ENCODE results near the gene ENAH.
"Not testable (repeated sequence)": the region's sequence is repeated elsewhere in the genome, so short reads cannot be mapped to it uniquely, and the experiment has no call there.

The ENAH gene

GRCh38 chr1:225525377-225525776, 127.5 kb downstream of the ENAH start:
- no peak for DNase-seq (ENCODE audit: low spot score)

GRCh38 chr1:225524570-225524969, 128.4 kb downstream of the ENAH start:
- no peak for DNase-seq (ENCODE audit: low spot score)

GRCh38 chr1:225523263-225523950, 129.5 kb downstream of the ENAH start:
- DNase-seq (ENCODE audit: low spot score): no peak

GRCh38 chr1:225522588-225523262, 130.2 kb downstream of the ENAH start:
- DNase-seq (ENCODE audit: low spot score): no peak

GRCh38 chr1:225520587-225521227, 132.2 kb downstream of the ENAH start:
- no peak for DNase-seq (ENCODE audit: low spot score)

GRCh38 chr1:225519166-225519863, 133.6 kb downstream of the ENAH start:
- no peak for DNase-seq (ENCODE audit: low spot score)

GRCh38 chr1:225517697-225518096, 135.2 kb downstream of the ENAH start:
- DNase-seq (ENCODE audit: low spot score): no peak

GRCh38 chr1:225517221-225517620, 135.7 kb downstream of the ENAH start:
- no peak for DNase-seq (ENCODE audit: low spot score)

GRCh38 chr1:225514671-225515081, 138.2 kb downstream of the ENAH start:
- DNase-seq (ENCODE audit: low spot score): no peak

- DNase-seq (ENCODE audit: low spot score): not testable (repeated sequence)
These were observed 139.3 kb downstream of the ENAH start for GRCh38 chr1:225513576-225513975.

GRCh38 chr1:225511828-225512381, 141.0 kb downstream of the ENAH start:
- no peak for DNase-seq (ENCODE audit: low spot score)

GRCh38 chr1:225510740-225511139, 142.2 kb downstream of the ENAH start:
- DNase-seq (ENCODE audit: low spot score): not testable (repeated sequence)

GRCh38 chr1:225509770-225510169, 143.2 kb downstream of the ENAH start:
- no peak for DNase-seq (ENCODE audit: low spot score)

- no peak for DNase-seq (ENCODE audit: low spot score)
These were observed 143.6 kb downstream of the ENAH start for GRCh38 chr1:225509376-225509707.

- no peak for DNase-seq (ENCODE audit: low spot score)
These were observed 144.2 kb downstream of the ENAH start for GRCh38 chr1:225508538-225509375.

- DNase-seq (ENCODE audit: low spot score): no peak
These were observed 146.2 kb downstream of the ENAH start for GRCh38 chr1:225506727-225507126.

GRCh38 chr1:225504776-225505175, 148.1 kb downstream of the ENAH start:
- no peak for DNase-seq (ENCODE audit: low spot score)

- no peak for DNase-seq (ENCODE audit: low spot score)
These were observed 152.2 kb downstream of the ENAH start for GRCh38 chr1:225500624-225501192.

GRCh38 chr1:225498549-225499136, 154.3 kb downstream of the ENAH start:
- DNase-seq (ENCODE audit: low spot score): no peak

- DNase-seq (ENCODE audit: low spot score): no peak
These were observed 158.0 kb downstream of the ENAH start for GRCh38 chr1:225494789-225495359.

All from activated CD4-positive, alpha-beta T cell treated with anti-CD3 and anti-CD28 coated beads, Interleukin-2, Interleukin-4, amounts not matched to agents 100 ng/mL and 50 ng/mL, durations not matched to agents 16 hours and 8 hours (primary cell).